Caco-2 (cell line): ENCODE results near the gene REEP1. TPM values are rescaled to one million over a fixed set of nuclear protein-coding genes. Genes with fewer than 3 reads are reported as not detected.
A peak's percentile ranks its signal among the peaks of the same experiment; 100 is the strongest.
"Not testable (repeated sequence)": the region's sequence is repeated elsewhere in the genome, so short reads cannot be mapped to it uniquely, and the experiment has no call there.

Source experiments
- BruUV-seq: library from RNA; stranded (reverse); fragments of 400-500 nt; replicated peaks from 2 replicates; lab custom pipeline; 2021; lab: Mats Ljungman, UMichigan
- CTCF ChIA-PET: fragments of 300-600 bp; sonication (Branson Sonifier 250); formaldehyde crosslinking; loops from one replicate; lab custom pipeline; 2022; ENCODE audit warnings: antibody characterized with exemption; lab: Charles Lee
- POLR2A ChIA-PET: fragments of 300-600 bp; sonication (Branson Sonifier 250); formaldehyde crosslinking; loops from one replicate; lab custom pipeline; 2022; ENCODE audit warnings: antibody characterized with exemption; lab: Charles Lee
- DNase-seq, 2 experiments: peaks; one replicate each; pipeline versions ENCODE4 v3.0.0 to v3.0.0-alpha.2; 2020 to 2022
- H3K27me3 ChIP-seq: replicated peaks from 2 replicates; pipeline ENCODE4 v1.6.0; 2011; ENCODE audit warnings: low read length; ENCODE audit not compliant: control insufficient read depth, insufficient read depth
- H3K36me3 ChIP-seq: 2 replicates; pipeline ENCODE4 v1.5.1; 2011; ENCODE audit warnings: low read length; ENCODE audit not compliant: control insufficient read depth, insufficient read depth
- H3K4me1 ChIP-seq: fragments of 250-450 bp; sonication (Bioruptor Pico); 2 replicates; pipeline ENCODE4 v1.5.1; 2020; ENCODE audit warnings: mild to moderate bottlenecking
- H3K4me3 ChIP-seq: 2 replicates; pipeline ENCODE4 v1.5.1; 2011; ENCODE audit warnings: low read depth, mild to moderate bottlenecking, control low read depth, low read length
- H3K9me3 ChIP-seq: fragments of 250-450 bp; sonication (Bioruptor Pico); 2 replicates; pipeline ENCODE4 v1.5.1; 2020; ENCODE audit warnings: mild to moderate bottlenecking, moderate library complexity
- H3K27ac Mint-ChIP-seq: one replicate; pipeline ENCODE4 v1.8.0; 2022; ENCODE audit warnings: mixed read lengths; ENCODE audit not compliant: unreplicated experiment
- H3K27me3 Mint-ChIP-seq: one replicate; pipeline ENCODE4 v1.8.0; 2022; ENCODE audit warnings: mixed read lengths; ENCODE audit not compliant: insufficient read depth, unreplicated experiment
- H3K36me3 Mint-ChIP-seq: one replicate; pipeline ENCODE4 v1.8.0; 2022; ENCODE audit warnings: mild to moderate bottlenecking, mixed read lengths; ENCODE audit not compliant: insufficient read depth, unreplicated experiment
- H3K4me1 Mint-ChIP-seq: one replicate; pipeline ENCODE4 v1.8.0; 2022; ENCODE audit warnings: low read depth, mixed read lengths; ENCODE audit not compliant: unreplicated experiment
- H3K4me3 Mint-ChIP-seq: one replicate; pipeline ENCODE4 v1.8.0; 2022; ENCODE audit warnings: mild to moderate bottlenecking, moderate library complexity, mixed read lengths; ENCODE audit not compliant: unreplicated experiment
- H3K9me3 Mint-ChIP-seq: one replicate; pipeline ENCODE4 v1.8.0; 2022; ENCODE audit warnings: mixed read lengths; ENCODE audit not compliant: unreplicated experiment
- CTCF ChIP-seq, 2 experiments: fragments of 200-600 bp in 1 of 2; IDR thresholded peaks; 1 replicate in 1 of 2; 2 replicates in 1 of 2; pipeline versions ENCODE4 v1.5.1 to v1.8.0; 2011 to 2022; ENCODE audit warnings: antibody characterized with exemption in 1 of 2, control low read depth in 1 of 2, inconsistent platforms in 1 of 2, low read depth in 1 of 2, low read length in 1 of 2, mild to moderate bottlenecking in 1 of 2, moderate library complexity in 1 of 2; ENCODE audit not compliant: insufficient read depth in 1 of 2, severe bottlenecking in 1 of 2, unreplicated experiment in 1 of 2
- intact Hi-C: fragments of 100-400 bp; cut with micrococcal nuclease; formaldehyde crosslinking; loops from one replicate; pipeline ENCODE4 v1.10.0; 2022; ENCODE audit not compliant: unreplicated experiment
- total RNA-seq: library from RNA; stranded (reverse); gene quantifications from 2 replicates; pipeline ENCODE4 v1.2.3, GENCODE V29; 2022

The REEP1 gene
- total RNA-seq, 1 experiment from 2014 or later, result 16.6 TPM

DNA sequence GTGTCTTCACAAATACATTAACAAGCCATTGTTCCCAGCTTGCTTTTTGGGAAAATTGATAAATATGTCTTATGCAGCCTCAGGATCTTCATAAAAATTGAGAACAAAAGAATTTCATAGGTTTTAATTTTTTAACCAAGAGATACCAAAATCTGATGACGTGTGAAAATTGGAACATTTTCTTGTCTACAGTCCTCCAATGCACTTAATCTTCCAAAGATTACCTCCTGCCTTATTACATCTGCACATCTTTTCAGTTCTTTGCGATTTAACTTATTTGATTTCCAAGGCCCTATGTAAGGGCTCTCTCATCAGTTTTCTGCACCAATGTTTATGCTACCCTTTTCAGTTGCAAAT lies 135.1 kb downstream of the REEP1 start:
- Mint-ChIP-seq H3K4me3 (no peak overlapping the region), H3K36me3 (peaks cover 25% of the 10 kb centered on the region), H3K4me1 (peaks cover 16% of the 10 kb centered on the region), H3K9me3 (no peaks in the 10 kb centered on the region), H3K27ac (no peak overlapping the region), H3K27me3 (no peaks in the 10 kb centered on the region)
- no peaks in the 10 kb centered on the region for H3K9me3 ChIP-seq
- no peak for DNase-seq
- CTCF ChIA-PET, result interaction anchor here (0.7 to 1.3 kb wide), 4 partner anchors 168 to 240 kb away, joined by 3 read pairs; no protein-coding TSS in a partner anchor
- H3K4me3 ChIP-seq, result no peak overlapping the region
- POLR2A ChIA-PET, result no interaction called here
- BruUV-seq, result no TSS peak
- H3K36me3 ChIP-seq, result peaks cover 1% of the 10 kb centered on the region; the same call in 1 of the 2 replicates
- no peaks in the 10 kb centered on the region for H3K27me3 ChIP-seq
- TF ChIP-seq CTCF (IDR thresholded peaks at IDR 0.05; ENCODE audit: insufficient read depth in 1 of 2, low read depth in 1 of 2, low read length in 1 of 2, severe bottlenecking in 1 of 2, unreplicated experiment in 1 of 2), result no peak
- H3K4me1 ChIP-seq, result no peaks in the 10 kb centered on the region; the same call in 1 of the 2 replicates
- intact Hi-C loops, result no loop called here

- H3K4me1 ChIP-seq, result peaks cover 2% of the 10 kb centered on the region; the same call in 1 of the 2 replicates
- H3K9me3 Mint-ChIP-seq, result no peaks in the 10 kb centered on the region
- H3K36me3 ChIP-seq, result peaks cover 1% of the 10 kb centered on the region; the same call in 1 of the 2 replicates
- H3K9me3 ChIP-seq, result no peaks in the 10 kb centered on the region
- H3K27ac Mint-ChIP-seq, result no peak overlapping the region
- H3K27me3 Mint-ChIP-seq, result no peaks in the 10 kb centered on the region
- H3K4me1 Mint-ChIP-seq, result peaks cover 21% of the 10 kb centered on the region
- CTCF ChIA-PET, result interaction anchor here (0.7 to 1.3 kb wide), 4 partner anchors 169 to 241 kb away, joined by 3 read pairs; no protein-coding TSS in a partner anchor
- peaks cover 24% of the 10 kb centered on the region for H3K36me3 Mint-ChIP-seq
- H3K4me3 Mint-ChIP-seq, result no peak overlapping the region
- peak in 1 of 2 experiments; percentile 28 for TF ChIP-seq CTCF (IDR thresholded peaks at IDR 0.05; ENCODE audit: insufficient read depth in 1 of 2, low read depth in 1 of 2, low read length in 1 of 2, severe bottlenecking in 1 of 2, unreplicated experiment in 1 of 2)
- H3K4me3 ChIP-seq, result no peak overlapping the region
- H3K27me3 ChIP-seq, result no peaks in the 10 kb centered on the region
- POLR2A ChIA-PET, result no interaction called here
- intact Hi-C loops, result no loop called here
- BruUV-seq, result no TSS peak
- no peak for DNase-seq
Observed at GRCh38 chr2:86201671-86202335, 135.6 kb downstream of the REEP1 start.

DNA sequence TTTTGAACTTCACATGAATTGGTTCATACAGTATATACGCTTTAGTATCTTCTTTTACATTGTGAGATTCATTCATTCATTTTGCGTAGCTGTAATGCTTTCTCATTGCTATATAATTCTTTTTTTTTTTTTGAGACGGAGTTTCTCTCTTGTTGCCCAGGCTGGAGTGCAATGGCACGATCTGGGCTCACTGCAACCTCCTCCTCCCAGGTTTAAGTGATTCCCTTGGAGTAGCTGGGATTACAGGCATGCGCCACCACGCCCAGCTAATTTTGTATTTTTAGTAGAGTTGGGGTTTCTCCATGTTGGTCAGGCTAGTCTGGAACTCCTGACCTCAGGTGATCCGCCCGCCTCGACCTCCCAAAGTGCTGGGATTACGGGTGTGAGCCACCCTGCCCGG lies 136.9 kb downstream of the REEP1 start:
- CTCF ChIA-PET, H3K9me3 Mint-ChIP-seq, H3K27me3 ChIP-seq, DNase-seq, H3K4me1 ChIP-seq, intact Hi-C loops, H3K4me3 ChIP-seq, H3K27ac Mint-ChIP-seq, H3K9me3 ChIP-seq, POLR2A ChIA-PET, H3K27me3 Mint-ChIP-seq, BruUV-seq, H3K36me3 ChIP-seq: not testable (repeated sequence)
- Mint-ChIP-seq H3K4me1 (peaks cover 23% of the 10 kb centered on the region), H3K36me3 (peaks cover 27% of the 10 kb centered on the region), H3K4me3 (peak overlapping the region; percentile 88)
